Esophagus squamous epithelium (tissue), 5 donors: ENCODE data around the gene CD164L2. TPM values are rescaled to one million over a fixed set of nuclear protein-coding genes. Genes with fewer than 3 reads are reported as not detected.
"Not testable (repeated sequence)": the region's sequence is repeated elsewhere in the genome, so short reads cannot be mapped to it uniquely, and the experiment has no call there.

Experiments used
- DNase-seq: peaks from one replicate; lab custom pipeline; 2025; lab: John Stamatoyannopoulos, UW
- H3K27ac ChIP-seq, 4 donors: fragments of 200-600 bp; sonication (generic); one replicate each; pipeline ENCODE4 v1.5.1; 2016 to 2019; ENCODE audit warnings: mild to moderate bottlenecking in 1 of 4
- H3K27me3 ChIP-seq, 4 donors: fragments of 200-600 bp; sonication (generic); 1 replicate in 3 of 4; 2 replicates in 1 of 4; pipeline versions ENCODE4 v1.5.1 to v1.6.0; 2017 to 2021; ENCODE audit warnings: antibody characterized with exemption in 1 of 4
- H3K36me3 ChIP-seq, 3 donors: fragments of 200-600 bp; sonication (generic); one replicate each; pipeline ENCODE4 v1.5.1; 2016 to 2019
- H3K4me1 ChIP-seq, 3 donors: fragments of 200-600 bp; sonication (generic); one replicate each; pipeline ENCODE4 v1.5.1; 2017 to 2019
- H3K4me3 ChIP-seq, 4 donors: fragments of 200-600 bp; sonication (generic); 1 replicate in 3 of 4; 2 replicates in 1 of 4; pipeline ENCODE4 v1.5.1; 2016 to 2019; ENCODE audit warnings: mild to moderate bottlenecking in 2 of 4, moderate library complexity in 1 of 4
- H3K9me3 ChIP-seq, 3 donors: fragments of 200-600 bp; sonication (generic); one replicate each; pipeline ENCODE4 v1.5.1; 2016 to 2019
- POLR2A ChIP-seq, 4 donors: fragments of 450-650 bp; IDR thresholded peaks; one replicate each; pipeline ENCODE4 v1.6.1; 2017; ENCODE audit warnings: antibody characterized with exemption in 4 of 4, mild to moderate bottlenecking in 4 of 4, moderate library complexity in 3 of 4
- WGBS, 2 donors: methylation state at CpG; one replicate each; pipeline ENCODE4 v1.1.5; 2018; 5-methylcytosine and 5-hydroxymethylcytosine counted together
- intact Hi-C: fragments of 100-400 bp; cut with DNase I; formaldehyde crosslinking; loops from one replicate; pipeline ENCODE4 v1.15.0; 2022
- total RNA-seq, 4 donors: library from RNA; depleted of rRNA; stranded (reverse); fragments of >200 nt; gene quantifications; one replicate each; pipeline ENCODE4 v1.1.0, GENCODE V29; 2016
- TF ChIP-seq, protein P1 (sequence below), 6 experiments: fragments of 450-650 bp in 4 of 6; fragments of 200-600 bp in 2 of 6; sonication (generic) in 2 of 6; IDR thresholded peaks; one replicate each; pipeline ENCODE4 v1.5.1; 2016 to 2019; ENCODE audit warnings: antibody characterized with exemption in 6 of 6, mild to moderate bottlenecking in 4 of 6, moderate library complexity in 4 of 6
- donor health status: DM: yes; HTN: yes; CAD: no.

CD164L2 gene
- total RNA-seq, 4 donors from 2014 or later: 4.8 to 15.4 (median 6.5) TPM

DNA sequence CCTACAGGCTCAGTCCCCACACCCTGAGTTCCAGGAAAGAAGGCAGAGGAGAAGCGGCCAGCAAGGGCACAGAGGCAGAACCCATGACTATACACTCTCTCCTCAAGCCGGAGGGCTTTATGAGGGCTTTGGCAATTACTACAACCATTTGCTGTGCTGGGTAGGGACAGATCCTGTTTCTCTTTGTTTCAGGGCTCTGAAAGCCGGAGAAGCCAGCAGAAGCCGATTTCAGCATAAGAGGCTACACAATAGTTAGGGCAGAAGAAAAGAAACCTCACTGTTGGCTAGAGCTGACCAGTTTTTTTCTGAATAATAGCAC lies 23.2 kb upstream of the CD164L2 start:
- Histone ChIP-seq H3K4me1 (peaks cover 55 to 76% (median 58%) of the 10 kb centered on the region in 3 donors), H3K4me3 (no peak overlapping the region), H3K27me3 (no peaks in the 10 kb centered on the region), H3K27ac (peak overlapping the region; percentile 79 to 91 (median 88)), H3K9me3 (no peaks in the 10 kb centered on the region), H3K36me3 (peaks cover 25 to 59% (median 42%) of the 10 kb centered on the region in 3 donors)
- 45 to 60% methylated on average over 4 of the region's 4 CpGs for WGBS, 2 donors
- intact Hi-C loops: loop anchor here (10.0 kb wide), 1 partner anchor 198 kb away; the partner anchor contains the start of gene AHDC1
- TF ChIP-seq, protein P1, sequence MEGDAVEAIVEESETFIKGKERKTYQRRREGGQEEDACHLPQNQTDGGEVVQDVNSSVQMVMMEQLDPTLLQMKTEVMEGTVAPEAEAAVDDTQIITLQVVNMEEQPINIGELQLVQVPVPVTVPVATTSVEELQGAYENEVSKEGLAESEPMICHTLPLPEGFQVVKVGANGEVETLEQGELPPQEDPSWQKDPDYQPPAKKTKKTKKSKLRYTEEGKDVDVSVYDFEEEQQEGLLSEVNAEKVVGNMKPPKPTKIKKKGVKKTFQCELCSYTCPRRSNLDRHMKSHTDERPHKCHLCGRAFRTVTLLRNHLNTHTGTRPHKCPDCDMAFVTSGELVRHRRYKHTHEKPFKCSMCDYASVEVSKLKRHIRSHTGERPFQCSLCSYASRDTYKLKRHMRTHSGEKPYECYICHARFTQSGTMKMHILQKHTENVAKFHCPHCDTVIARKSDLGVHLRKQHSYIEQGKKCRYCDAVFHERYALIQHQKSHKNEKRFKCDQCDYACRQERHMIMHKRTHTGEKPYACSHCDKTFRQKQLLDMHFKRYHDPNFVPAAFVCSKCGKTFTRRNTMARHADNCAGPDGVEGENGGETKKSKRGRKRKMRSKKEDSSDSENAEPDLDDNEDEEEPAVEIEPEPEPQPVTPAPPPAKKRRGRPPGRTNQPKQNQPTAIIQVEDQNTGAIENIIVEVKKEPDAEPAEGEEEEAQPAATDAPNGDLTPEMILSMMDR (IDR thresholded peaks at IDR 0.05): no peak
- no peak for TF ChIP-seq POLR2A (IDR thresholded peaks at IDR 0.05)
- no peak for DNase-seq

DNA sequence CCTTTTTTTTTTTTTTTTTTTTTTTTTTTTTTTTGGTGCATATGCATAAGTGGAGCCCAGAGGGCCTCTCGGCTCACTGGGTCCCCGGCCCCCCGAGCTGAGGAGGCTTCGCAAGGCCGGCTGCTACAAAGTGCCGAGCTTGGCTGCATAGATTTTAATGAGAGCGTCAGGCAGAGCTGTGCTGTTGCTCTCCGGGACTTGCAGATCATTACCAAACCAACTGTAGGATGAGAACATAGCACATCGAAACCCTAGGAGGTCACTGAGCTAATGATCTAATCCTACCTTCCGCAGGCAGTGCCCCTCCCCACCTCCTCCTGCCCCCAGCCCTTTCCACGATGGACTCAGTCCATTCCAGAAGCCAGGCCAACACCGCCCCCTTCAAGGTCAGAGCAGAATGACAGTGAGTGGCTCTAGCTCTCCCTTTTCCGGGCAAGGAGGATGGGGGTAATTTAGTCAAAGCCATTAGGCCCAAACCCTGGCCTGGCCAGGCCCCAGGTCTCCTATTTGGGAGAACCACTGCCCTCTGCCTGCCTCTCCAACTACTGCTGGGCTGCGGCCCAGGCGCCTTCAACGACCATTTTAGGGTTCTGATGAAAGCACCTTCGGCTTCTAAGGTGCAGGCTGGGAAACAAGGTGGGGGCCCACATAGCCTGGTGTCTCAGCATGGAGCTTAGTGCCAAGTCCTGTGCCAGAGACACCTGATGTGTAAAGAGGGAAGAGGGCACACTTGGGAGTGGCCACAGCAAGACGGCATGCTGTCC lies 22.6 kb upstream of the CD164L2 start:
- 33 to 54% methylated on average over 1 to 2 of the region's 18 CpGs for WGBS, 2 donors
- H3K9me3 ChIP-seq, DNase-seq, H3K27me3 ChIP-seq, H3K4me3 ChIP-seq: not testable (repeated sequence)
- Histone ChIP-seq H3K27ac (peak overlapping the region; percentile 79 to 91 (median 88)), H3K4me1 (peaks cover 58 to 82% (median 58%) of the 10 kb centered on the region in 3 donors), H3K36me3 (peaks cover 20 to 54% (median 36%) of the 10 kb centered on the region in 3 donors)
- intact Hi-C loops: loop anchor here (10.0 kb wide), 1 partner anchor 199 kb away; the partner anchor contains the start of gene AHDC1

- Histone ChIP-seq H3K27ac (peak overlapping the region; percentile 79 to 92 (median 90)), H3K9me3 (no peaks in the 10 kb centered on the region), H3K4me1 (peaks cover 58 to 89% (median 58%) of the 10 kb centered on the region in 3 donors), H3K36me3 (peaks cover 13 to 47% (median 31%) of the 10 kb centered on the region in 3 donors), H3K27me3 (no peaks in the 10 kb centered on the region), H3K4me3 (no peak overlapping the region)
- TF ChIP-seq, protein P1 (IDR thresholded peaks at IDR 0.05): no peak
- TF ChIP-seq POLR2A (IDR thresholded peaks at IDR 0.05): no peak
- no peak for DNase-seq
- intact Hi-C loops: loop anchor here (10.0 kb wide), 1 partner anchor 200 kb away; the partner anchor contains the start of gene AHDC1
- 41 to 67% methylated on average over 5 to 9 of the region's 13 CpGs for WGBS, 2 donors
Observed at GRCh38 chr1:27405074-27405473, 21.9 kb upstream of the CD164L2 start.

DNA sequence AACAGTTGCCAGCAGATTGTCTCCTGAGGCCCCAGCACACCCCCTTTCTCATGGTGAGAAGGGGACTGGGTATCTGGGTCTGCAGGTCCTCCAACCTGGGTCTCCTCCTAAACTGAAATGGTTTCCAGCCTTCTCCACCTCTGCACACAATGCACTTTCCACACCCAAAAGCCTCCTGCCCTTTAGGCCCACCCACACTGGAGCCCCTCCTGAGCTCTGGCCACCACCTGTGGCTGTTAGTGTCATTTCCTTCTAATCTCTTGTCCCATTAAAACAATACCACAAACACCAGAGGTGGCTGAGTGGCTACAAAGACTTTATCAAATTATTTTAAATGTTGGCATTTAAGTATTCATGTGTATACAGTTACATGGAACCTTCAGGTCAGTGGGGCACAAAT lies 20.8 kb upstream of the CD164L2 start:
- H3K9me3 ChIP-seq: no peaks in the 10 kb centered on the region
- TF ChIP-seq POLR2A (IDR thresholded peaks at IDR 0.05): no peak
- TF ChIP-seq, protein P1 (IDR thresholded peaks at IDR 0.05): no peak
- DNase-seq: no peak
- peak overlapping the region; percentile 79 to 92 (median 90) for H3K27ac ChIP-seq
- H3K27me3 ChIP-seq: no peaks in the 10 kb centered on the region
- H3K4me1 ChIP-seq: peaks cover 58 to 100% (median 58%) of the 10 kb centered on the region in 3 donors
- intact Hi-C loops: loop anchor here (10.0 kb wide), 1 partner anchor 201 kb away; the partner anchor contains the start of gene AHDC1
- no peak overlapping the region for H3K4me3 ChIP-seq
- H3K36me3 ChIP-seq: peaks cover 5 to 36% (median 22%) of the 10 kb centered on the region in 3 donors

GRCh38 chr1:27403065-27403726 lies 20.1 kb upstream of the CD164L2 start:
- peaks cover 5 to 28% (median 16%) of the 10 kb centered on the region in 3 donors for H3K36me3 ChIP-seq
- intact Hi-C loops: loop anchor here (10.0 kb wide), 1 partner anchor 202 kb away; the partner anchor contains the start of gene AHDC1
- no peaks in the 10 kb centered on the region for H3K27me3 ChIP-seq
- no peak for TF ChIP-seq POLR2A (IDR thresholded peaks at IDR 0.05)
- TF ChIP-seq, protein P1 (IDR thresholded peaks at IDR 0.05): peak in 4 of 6 experiments; percentile 6 to 53 (median 35)
- H3K4me3 ChIP-seq: peak overlapping the region in 2 of 4 donors; percentile 5 to 29
- peak overlapping the region; percentile 79 to 92 (median 90) for H3K27ac ChIP-seq
- 19 to 24% methylated on average over 11 to 19 of the region's 24 CpGs for WGBS, 2 donors
- H3K9me3 ChIP-seq: no peaks in the 10 kb centered on the region
- peaks cover 58 to 100% (median 58%) of the 10 kb centered on the region in 3 donors for H3K4me1 ChIP-seq
- DNase-seq: no peak
